Activated naive CD4-positive, alpha-beta T cell (primary cell): ENCODE results near the gene ENOX2.
"Not testable (repeated sequence)": the region's sequence is repeated elsewhere in the genome, so short reads cannot be mapped to it uniquely, and the experiment has no call there.

Experiments
- DNase-seq, 4 experiments: peaks; one replicate each; lab custom pipeline; 2025; lab: John Stamatoyannopoulos, UW

The ENOX2 gene

GRCh38 chrX:130756233-130756632, 146.8 kb downstream of the ENOX2 start:
- no peak for DNase-seq

GRCh38 chrX:130754353-130754752, 148.7 kb downstream of the ENOX2 start:
- no peak for DNase-seq

GRCh38 chrX:130746709-130747342, 156.2 kb downstream of the ENOX2 start:
- DNase-seq = no peak

DNA sequence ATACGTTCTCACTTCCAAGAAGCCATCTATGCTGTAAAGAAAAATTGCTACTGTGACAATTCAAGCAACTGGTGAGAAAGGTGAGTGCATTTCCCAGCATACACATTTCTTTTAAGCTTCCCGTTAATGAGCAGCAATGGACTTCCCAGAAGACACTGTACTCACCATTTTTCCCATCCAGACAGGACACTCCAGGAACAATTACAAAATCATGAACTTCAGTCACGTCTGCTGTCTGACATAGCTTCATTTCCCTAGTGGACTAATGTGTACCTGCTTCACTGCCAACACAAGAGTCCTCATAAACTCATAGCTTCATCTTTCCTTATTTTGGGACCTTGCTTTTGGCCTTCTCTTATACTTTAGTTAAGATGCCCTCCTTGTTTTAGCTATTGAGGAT, 156.9 kb downstream of the ENOX2 start:
- DNase-seq = no peak

DNA sequence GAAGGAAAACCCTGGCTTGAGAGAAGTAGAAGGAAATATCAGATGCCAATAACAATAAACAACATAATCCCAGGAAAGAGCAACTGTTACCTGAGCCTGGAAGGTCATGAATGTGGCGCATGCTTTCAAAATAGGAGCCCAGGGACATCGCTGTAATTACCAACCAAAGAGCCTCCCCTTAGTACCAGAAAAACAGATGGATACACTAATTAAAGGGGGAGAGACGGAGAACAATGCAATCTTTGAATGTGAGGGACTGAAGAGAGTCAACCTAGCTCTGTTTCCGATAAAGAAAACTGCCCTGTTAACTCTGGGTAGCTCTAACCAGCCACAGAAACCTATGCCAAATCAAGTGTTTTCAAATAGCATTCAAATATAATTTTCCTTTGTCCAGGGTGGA, 161.4 kb downstream of the ENOX2 start:
- no peak for DNase-seq

GRCh38 chrX:130741151-130741550, 161.9 kb downstream of the ENOX2 start:
- DNase-seq = no peak

GRCh38 chrX:130738638-130739195, 164.3 kb downstream of the ENOX2 start:
- no peak for DNase-seq

DNA sequence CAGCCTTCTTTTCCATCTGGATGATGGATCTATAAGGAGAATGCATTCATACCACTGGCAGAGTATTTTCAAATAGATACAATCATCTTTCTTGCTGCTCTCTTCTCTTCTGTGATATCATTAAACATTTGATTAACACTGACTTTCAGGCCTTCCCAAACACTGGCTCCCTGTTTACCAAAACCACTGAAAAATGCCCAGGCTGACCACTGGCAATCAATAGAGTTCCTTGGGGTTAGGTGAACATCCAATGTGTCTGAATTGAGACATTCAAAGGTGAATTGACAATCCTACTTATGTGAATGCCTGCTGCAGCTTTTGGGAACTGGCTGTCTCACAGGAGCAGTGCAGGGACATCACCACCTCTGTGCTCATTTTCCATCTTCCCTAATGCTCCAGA, 168.3 kb downstream of the ENOX2 start:
- DNase-seq = no peak

DNA sequence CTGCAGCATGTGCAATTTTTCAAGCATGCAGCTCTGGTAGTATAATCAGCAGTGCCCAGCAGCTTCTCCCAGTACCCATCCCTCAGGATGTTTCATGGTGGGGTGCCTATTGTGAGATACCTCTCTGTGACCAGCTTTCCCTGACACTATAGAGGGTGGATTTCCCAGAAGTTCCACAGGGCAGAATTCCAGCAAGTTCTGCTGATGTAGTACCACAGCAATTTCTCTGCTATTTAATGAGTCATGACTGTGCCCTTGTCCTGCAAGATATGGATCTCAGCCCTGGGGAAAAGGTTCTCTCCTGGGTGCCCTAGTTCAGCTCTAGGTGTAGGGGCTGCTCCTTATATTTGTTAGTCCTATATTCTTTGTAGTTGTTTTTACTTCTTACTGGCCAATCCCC, 174.8 kb downstream of the ENOX2 start:
- no peak for DNase-seq

DNA sequence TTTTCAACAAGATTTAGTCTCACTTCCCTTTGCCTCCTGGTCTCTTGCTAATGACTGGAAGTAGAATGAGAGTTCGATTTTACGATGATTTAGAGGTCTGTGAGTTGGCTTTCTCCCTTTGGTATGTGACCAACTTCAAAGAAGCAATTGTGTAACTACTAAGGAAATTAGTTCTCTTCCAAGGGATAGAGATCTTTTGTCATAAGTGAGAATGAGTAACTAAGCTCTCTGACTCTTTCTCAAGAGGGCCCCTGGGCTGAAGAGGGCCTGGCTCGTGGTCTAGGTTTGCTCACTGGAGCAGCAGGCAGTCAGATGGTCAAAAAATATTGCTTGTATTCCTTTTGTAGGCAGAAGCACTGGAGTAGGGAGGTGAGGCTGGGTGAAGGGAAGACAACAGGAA, 176.3 kb downstream of the ENOX2 start:
- no peak for DNase-seq

DNA sequence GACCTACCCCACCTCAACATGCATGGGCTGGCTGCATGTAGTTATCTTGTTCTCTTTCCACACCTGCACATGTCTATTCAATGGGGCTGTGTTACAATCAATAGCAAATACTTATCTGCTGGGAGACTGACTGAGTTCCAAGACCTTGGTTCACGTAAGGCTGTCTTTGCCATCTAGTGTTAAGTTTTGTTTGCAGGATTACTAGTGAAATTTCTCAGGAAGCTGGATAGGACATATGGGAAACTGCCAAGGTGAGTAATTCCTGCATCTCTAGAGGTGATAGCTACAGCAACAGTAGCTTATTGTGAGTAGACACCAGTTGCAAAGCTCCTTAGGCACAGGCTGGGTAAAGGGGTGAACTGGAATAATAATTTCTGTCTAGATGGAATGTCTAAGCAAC, 177.5 kb downstream of the ENOX2 start:
- DNase-seq = no peak

- DNase-seq = no peak
Measured at GRCh38 chrX:130719413-130719812, 183.6 kb downstream of the ENOX2 start.

DNA sequence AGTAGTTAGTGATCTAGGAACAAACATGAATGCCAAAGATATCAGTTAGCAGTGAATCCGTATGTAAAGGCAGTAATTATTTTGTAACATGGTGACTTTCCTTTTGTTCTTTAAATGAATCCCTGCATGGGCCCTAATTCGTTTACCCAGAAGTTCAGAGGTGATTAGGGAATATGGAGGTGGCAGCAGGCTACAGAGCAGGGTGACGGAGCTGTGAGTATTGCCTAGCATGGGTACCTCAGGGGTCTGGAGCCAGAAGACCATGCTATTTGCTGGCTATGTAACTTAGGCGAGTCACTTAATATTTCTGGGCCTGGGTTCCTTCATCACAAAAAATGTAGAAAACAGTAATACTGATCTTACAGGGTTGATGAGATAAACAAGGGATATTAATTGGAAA, 184.9 kb downstream of the ENOX2 start:
- DNase-seq = no peak

DNA sequence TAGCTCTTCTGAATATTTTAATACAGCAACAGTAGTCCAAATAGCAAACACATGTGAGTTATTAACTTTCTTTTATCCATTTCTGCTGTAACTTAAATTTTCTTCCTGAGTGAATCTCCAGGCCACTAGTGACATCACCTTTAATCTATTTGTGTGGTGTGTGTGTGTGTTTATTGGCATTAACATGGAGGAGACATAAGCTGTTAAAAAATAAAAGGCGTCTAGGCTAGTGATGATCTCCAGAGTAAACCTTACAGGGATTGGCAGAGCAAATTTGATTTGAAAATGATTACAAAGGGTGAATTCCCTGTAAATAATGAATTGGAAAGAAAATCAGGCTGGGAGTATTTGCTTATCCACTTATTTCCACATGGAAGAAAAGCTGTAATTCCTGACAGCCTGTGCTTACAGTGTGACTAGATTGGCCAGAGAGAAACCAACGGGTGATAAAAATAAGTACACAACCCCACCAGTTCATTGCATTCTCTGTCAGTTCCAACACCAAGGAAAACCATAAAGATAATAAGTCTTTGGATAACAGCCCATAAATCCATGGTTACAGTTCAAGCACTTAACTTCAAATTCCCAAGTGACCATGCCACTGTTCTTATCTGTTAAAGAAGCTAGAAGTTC, 186.1 kb downstream of the ENOX2 start:
- no peak for DNase-seq

DNA sequence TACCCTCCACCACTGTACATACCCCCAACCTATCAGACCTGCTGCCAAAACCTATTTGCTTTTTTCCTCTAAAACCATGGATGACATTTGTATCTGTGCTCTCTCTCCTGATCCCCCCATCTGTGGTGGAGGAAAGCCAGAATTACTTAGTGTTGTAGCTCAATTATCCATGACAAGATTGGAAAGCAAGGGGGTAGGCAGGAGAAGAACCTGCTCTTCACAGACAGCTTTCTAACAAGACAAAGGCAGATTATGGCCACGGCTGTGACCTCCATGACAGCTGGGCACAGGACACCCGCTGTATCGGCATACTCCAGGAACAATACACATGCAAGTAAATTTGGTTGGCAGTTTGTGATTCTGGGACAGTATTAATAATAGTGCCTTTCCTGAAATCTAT, 186.7 kb downstream of the ENOX2 start:
- no peak for DNase-seq

- DNase-seq = no peak
Measured at GRCh38 chrX:130715299-130715698, 187.7 kb downstream of the ENOX2 start.

- DNase-seq = no peak
Measured at GRCh38 chrX:130714665-130715064, 188.3 kb downstream of the ENOX2 start.

GRCh38 chrX:130714135-130714534, 188.9 kb downstream of the ENOX2 start:
- no peak for DNase-seq

DNA sequence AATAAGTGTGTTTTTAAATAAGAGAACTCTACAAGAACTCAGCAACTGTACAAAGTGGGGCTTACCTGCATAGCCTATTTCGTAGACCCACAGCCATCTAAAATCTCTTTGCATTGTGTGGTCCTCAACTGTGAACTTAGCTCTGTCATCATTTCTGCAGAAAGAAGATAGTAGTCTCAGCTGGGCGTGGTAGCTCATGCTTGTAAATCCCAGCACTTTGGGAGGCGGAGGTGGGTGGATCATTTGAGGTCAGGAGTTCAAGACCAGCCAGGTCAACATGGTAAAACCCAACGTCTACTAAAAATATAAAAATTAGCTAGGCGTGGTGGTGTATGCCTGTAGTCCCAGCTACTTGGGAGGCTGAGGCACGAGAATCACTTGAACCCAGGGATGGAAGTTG, 193.8 kb downstream of the ENOX2 start:
- not testable (repeated sequence) for DNase-seq

DNA sequence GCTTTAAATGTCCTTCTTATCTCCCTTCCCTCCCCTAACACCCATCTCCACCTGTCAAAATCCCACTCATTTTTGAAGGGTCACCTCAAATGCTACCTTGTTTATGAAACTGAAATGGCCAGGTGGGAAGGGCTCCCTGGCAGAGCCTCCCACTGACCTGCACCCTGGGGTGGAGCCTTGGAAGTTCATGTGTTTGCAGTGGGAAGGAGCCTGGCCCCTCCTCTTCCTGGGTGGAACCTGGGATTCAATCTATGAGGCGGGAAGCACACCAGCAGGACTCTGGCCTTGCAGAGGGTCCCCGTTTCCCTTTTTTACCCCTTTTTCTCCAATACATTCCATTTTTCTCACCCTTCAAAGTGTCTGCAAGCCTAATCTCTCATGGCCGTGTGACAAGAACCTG, 197.4 kb downstream of the ENOX2 start:
- no peak for DNase-seq

GRCh38 chrX:130704053-130705038, 198.7 kb downstream of the ENOX2 start:
- DNase-seq = no peak

DNA sequence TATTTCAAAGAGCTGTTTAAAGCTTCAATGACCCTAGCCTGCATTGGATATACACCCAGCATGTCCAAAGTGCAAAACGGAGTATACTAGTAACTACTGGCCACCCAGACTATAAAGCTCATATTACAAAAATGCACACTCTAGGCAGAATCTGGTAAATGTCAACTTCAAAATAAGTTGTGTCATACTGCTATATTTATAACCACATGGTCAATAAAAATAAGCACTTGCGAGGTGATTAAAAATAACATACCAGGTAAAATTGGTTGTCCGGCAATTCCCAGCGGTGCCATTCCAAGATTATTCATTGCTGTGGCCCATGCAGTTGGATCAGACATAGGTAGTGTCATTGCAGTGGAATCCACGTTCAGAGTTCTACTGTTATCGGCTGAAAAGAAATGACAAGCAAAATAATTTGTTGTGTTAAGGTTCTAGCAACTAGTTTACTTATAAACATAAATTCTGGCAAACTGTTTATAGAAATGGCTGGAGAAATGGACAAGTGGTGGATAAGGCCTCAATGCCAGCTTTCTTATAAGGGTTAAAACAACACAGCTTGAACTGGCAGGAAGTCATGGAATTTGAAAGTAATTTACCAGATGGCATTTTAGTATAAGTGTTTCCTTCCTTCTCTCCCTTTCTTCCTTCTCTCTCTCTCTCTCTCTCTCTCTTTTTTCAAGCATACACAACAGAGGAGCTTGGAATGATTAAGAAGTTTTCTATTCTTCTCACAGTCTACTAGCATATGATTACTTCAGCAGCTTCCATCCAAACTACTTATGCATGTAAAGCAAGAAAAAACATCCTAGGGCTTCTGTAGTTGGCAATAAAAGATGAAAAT, 199.9 kb downstream of the ENOX2 start:
- no peak for DNase-seq
